Esophagus muscularis mucosa (tissue), 4 donors: ENCODE results near the gene GBP6. TPM values are rescaled to one million over a fixed set of nuclear protein-coding genes. Genes with fewer than 3 reads are reported as not detected.
"Not testable (repeated sequence)": the region's sequence is repeated elsewhere in the genome, so short reads cannot be mapped to it uniquely, and the experiment has no call there.

Experiments used
- DNase-seq: peaks from one replicate; pipeline ENCODE4 v3.0.0-alpha.2; 2017; ENCODE audit errors: extremely low spot score
- H3K27ac ChIP-seq, 4 donors: fragments of 200-600 bp; sonication (generic); replicated peaks in 1 of 4; 1 replicate in 3 of 4; 2 replicates in 1 of 4; pipeline ENCODE4 v1.5.1; 2016 to 2019; ENCODE audit warnings: mild to moderate bottlenecking in 1 of 4
- H3K27me3 ChIP-seq, 4 donors: fragments of 200-600 bp; sonication (generic); one replicate each; pipeline versions ENCODE4 v1.5.1 to v1.6.0; 2016 to 2019
- H3K36me3 ChIP-seq, 4 donors: fragments of 200-600 bp; sonication (generic); one replicate each; pipeline ENCODE4 v1.5.1; 2016 to 2019
- H3K4me1 ChIP-seq, 4 donors: fragments of 200-600 bp; sonication (generic); one replicate each; pipeline ENCODE4 v1.5.1; 2016 to 2019
- H3K4me3 ChIP-seq, 4 donors: fragments of 200-600 bp; sonication (generic); 1 replicate in 2 of 4; 2 replicates in 2 of 4; pipeline ENCODE4 v1.5.1; 2016 to 2019; ENCODE audit warnings: mild to moderate bottlenecking in 4 of 4, moderate library complexity in 1 of 4
- H3K9me3 ChIP-seq, 4 donors: fragments of 200-600 bp; sonication (generic); 1 replicate in 3 of 4; 2 replicates in 1 of 4; pipeline ENCODE4 v1.5.1; 2016 to 2019
- EP300 ChIP-seq: sonication (generic); formaldehyde crosslinking; IDR thresholded peaks from one replicate; pipeline ENCODE4 v1.6.1; 2017; ENCODE audit warnings: antibody characterized with exemption
- POLR2A ChIP-seq: fragments of 450-650 bp; IDR thresholded peaks from one replicate; pipeline ENCODE4 v1.6.1; 2017; ENCODE audit warnings: antibody characterized with exemption, moderate library complexity, mild to moderate bottlenecking, low read depth
- POLR2AphosphoS5 ChIP-seq, 2 donors: sonication (generic); formaldehyde crosslinking; IDR thresholded peaks; one replicate each; pipeline ENCODE4 v1.6.1; 2017; ENCODE audit warnings: antibody characterized with exemption in 2 of 2
- WGBS: methylation state at CpG from one replicate; pipeline ENCODE4 v1.1.5; 2018; 5-methylcytosine and 5-hydroxymethylcytosine counted together
- intact Hi-C: fragments of 100-400 bp; cut with DNase I; formaldehyde crosslinking; loops from one replicate; pipeline ENCODE4 v1.15.1; 2023
- total RNA-seq, 4 donors: library from RNA; depleted of rRNA; stranded (reverse); fragments of >200 nt; gene quantifications; one replicate each; pipeline versions ENCODE4 v1.1.0 to v1.2.1, GENCODE V29; 2016
- TF ChIP-seq, protein P1 (sequence below), 3 experiments: fragments of 200-600 bp in 2 of 3; fragments of 450-650 bp in 1 of 3; sonication (generic) in 2 of 3; IDR thresholded peaks; one replicate each; pipeline ENCODE4 v1.5.1; 2017 to 2019; ENCODE audit warnings: antibody characterized with exemption in 3 of 3, mild to moderate bottlenecking in 2 of 3, moderate library complexity in 1 of 3

Gene GBP6
- total RNA-seq, 4 donors from 2014 or later: under 0.01 TPM; not detected in 3

GRCh38 chr1:89363196-89363595 lies 663 bp upstream of the GBP6 start:
- no peak for TF ChIP-seq POLR2A
- no peak for TF ChIP-seq POLR2AphosphoS5 (IDR thresholded peaks at IDR 0.05)
- TF ChIP-seq, protein P1, sequence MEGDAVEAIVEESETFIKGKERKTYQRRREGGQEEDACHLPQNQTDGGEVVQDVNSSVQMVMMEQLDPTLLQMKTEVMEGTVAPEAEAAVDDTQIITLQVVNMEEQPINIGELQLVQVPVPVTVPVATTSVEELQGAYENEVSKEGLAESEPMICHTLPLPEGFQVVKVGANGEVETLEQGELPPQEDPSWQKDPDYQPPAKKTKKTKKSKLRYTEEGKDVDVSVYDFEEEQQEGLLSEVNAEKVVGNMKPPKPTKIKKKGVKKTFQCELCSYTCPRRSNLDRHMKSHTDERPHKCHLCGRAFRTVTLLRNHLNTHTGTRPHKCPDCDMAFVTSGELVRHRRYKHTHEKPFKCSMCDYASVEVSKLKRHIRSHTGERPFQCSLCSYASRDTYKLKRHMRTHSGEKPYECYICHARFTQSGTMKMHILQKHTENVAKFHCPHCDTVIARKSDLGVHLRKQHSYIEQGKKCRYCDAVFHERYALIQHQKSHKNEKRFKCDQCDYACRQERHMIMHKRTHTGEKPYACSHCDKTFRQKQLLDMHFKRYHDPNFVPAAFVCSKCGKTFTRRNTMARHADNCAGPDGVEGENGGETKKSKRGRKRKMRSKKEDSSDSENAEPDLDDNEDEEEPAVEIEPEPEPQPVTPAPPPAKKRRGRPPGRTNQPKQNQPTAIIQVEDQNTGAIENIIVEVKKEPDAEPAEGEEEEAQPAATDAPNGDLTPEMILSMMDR (IDR thresholded peaks at IDR 0.05): no peak
- no peak for TF ChIP-seq EP300
- H3K4me1 ChIP-seq: peaks cover 15 to 21% (median 19%) of the 10 kb centered on the region in 4 donors
- intact Hi-C loops: no loop called here
- DNase-seq: no peak
- peak overlapping the region in 1 of 4 donors; percentile 37 for H3K27ac ChIP-seq
- no peak overlapping the region for H3K4me3 ChIP-seq
- H3K27me3 ChIP-seq: no peaks in the 10 kb centered on the region
- 19% methylated on average over 1 of the region's 1 CpG for WGBS
- H3K9me3 ChIP-seq: no peaks in the 10 kb centered on the region
- no peaks in the 10 kb centered on the region for H3K36me3 ChIP-seq

GRCh38 chr1:89364954-89365550 lies 1.2 kb downstream of the GBP6 start:
- Histone ChIP-seq H3K27ac (no peak overlapping the region), H3K27me3 (no peaks in the 10 kb centered on the region), H3K4me1 (peaks cover 14 to 18% (median 16%) of the 10 kb centered on the region in 4 donors), H3K9me3 (no peaks in the 10 kb centered on the region), H3K36me3 (no peaks in the 10 kb centered on the region), H3K4me3 (no peak overlapping the region)
- DNase-seq: no peak
- 80% methylated on average over 9 of the region's 9 CpGs for WGBS
- TF ChIP-seq POLR2A: no peak
- TF ChIP-seq POLR2AphosphoS5 (IDR thresholded peaks at IDR 0.05): no peak
- no peak for TF ChIP-seq EP300
- TF ChIP-seq, protein P1 (IDR thresholded peaks at IDR 0.05): no peak
- intact Hi-C loops: no loop called here

DNA sequence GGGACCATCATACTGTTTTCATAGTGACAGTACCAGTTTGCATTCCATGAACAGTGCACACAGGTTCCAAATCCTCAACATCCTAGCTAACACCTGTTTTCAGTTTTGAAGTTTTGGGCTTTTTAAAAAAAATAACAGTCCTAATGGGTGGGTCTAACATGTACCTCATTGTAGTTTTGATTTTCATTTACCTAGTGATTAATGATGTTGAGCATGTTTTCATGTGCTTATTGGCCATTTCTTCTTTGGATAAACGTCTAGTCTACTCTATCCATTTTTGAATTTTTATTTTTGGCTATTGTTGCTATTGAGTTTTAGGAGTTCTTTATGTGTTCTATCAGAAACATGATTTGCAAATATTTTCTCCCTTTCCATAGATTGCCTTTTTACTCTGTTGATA lies 3.4 kb downstream of the GBP6 start:
- no peak overlapping the region for H3K27ac ChIP-seq
- intact Hi-C loops: no loop called here
- H3K27me3 ChIP-seq: no peaks in the 10 kb centered on the region
- DNase-seq: no peak
- 76% methylated on average over 1 of the region's 1 CpG for WGBS
- peaks cover 14 to 18% (median 16%) of the 10 kb centered on the region in 4 donors for H3K4me1 ChIP-seq
- TF ChIP-seq POLR2AphosphoS5 (IDR thresholded peaks at IDR 0.05) (no peak), EP300 (no peak), POLR2A (no peak)
- TF ChIP-seq, protein P1 (IDR thresholded peaks at IDR 0.05): no peak
- no peak overlapping the region for H3K4me3 ChIP-seq
- H3K36me3 ChIP-seq: no peaks in the 10 kb centered on the region
- no peaks in the 10 kb centered on the region for H3K9me3 ChIP-seq

- H3K27me3 ChIP-seq: no peaks in the 10 kb centered on the region
- intact Hi-C loops: no loop called here
Observed at GRCh38 chr1:89369331-89369730, 5.5 kb downstream of the GBP6 start.

DNA sequence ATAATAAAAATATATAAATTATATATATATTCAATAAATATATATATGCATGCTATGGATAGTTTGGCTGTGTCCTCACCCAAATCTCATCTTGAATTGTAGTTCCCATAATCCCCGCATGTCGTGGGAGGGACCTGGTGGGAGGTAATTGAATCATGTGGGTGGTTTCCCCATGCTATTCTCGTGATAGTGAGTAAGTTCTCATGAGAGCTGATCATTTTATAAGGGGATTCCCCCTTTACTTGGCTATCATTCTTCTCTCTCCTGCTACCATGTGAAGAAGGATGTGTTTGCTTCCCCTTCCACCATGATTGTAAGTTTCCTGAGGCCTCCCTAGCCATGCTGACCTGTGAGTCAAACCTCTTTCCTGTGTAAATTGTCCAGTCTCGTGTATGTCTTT lies 10.0 kb downstream of the GBP6 start:
- intact Hi-C loops, H3K27me3 ChIP-seq, H3K36me3 ChIP-seq, H3K9me3 ChIP-seq, DNase-seq, H3K27ac ChIP-seq, H3K4me3 ChIP-seq, H3K4me1 ChIP-seq: not testable (repeated sequence)
- WGBS: 88% methylated on average over 4 of the region's 4 CpGs

More at GRCh38 chr1:89369331-89369730, 5.5 kb downstream of the GBP6 start:
- WGBS: 87% methylated on average over 7 of the region's 8 CpGs
- Histone ChIP-seq H3K36me3 (no peaks in the 10 kb centered on the region), H3K27ac (no peak overlapping the region), H3K4me1 (peaks cover 0 to 1% (median under 1%) of the 10 kb centered on the region in 4 donors), H3K9me3 (no peaks in the 10 kb centered on the region), H3K4me3 (no peak overlapping the region)
- no peak for TF ChIP-seq POLR2AphosphoS5 (IDR thresholded peaks at IDR 0.05)
- TF ChIP-seq, protein P1 (IDR thresholded peaks at IDR 0.05): no peak
- no peak for TF ChIP-seq POLR2A
- no peak for TF ChIP-seq EP300
- no peak for DNase-seq
